Body of pancreas (tissue), 4 donors: ENCODE results near the gene MINK1. TPM values are rescaled to one million over a fixed set of nuclear protein-coding genes. Genes with fewer than 3 reads are reported as not detected.

Source experiments
- ATAC-seq: fragments of 150-250 bp; one replicate; pipeline ENCODE4 v1.9.1; 2016
- DNase-seq, 4 donors: peaks; one replicate each; pipeline ENCODE4 v3.0.0-alpha.2; 2019
- H3K27ac ChIP-seq, 4 donors: fragments of 200-600 bp; sonication (generic); 1 replicate in 3 of 4; 2 replicates in 1 of 4; pipeline versions ENCODE4 v1.5.1 to v1.6.1; 2016 to 2019; ENCODE audit warnings: mild to moderate bottlenecking in 1 of 4, mixed read lengths in 1 of 4, moderate library complexity in 1 of 4
- H3K27me3 ChIP-seq, 2 donors: fragments of 200-600 bp; sonication (generic); one replicate each; pipeline ENCODE4 v1.6.0; 2016; ENCODE audit warnings: mild to moderate bottlenecking in 1 of 2
- H3K36me3 ChIP-seq, 2 donors: fragments of 200-600 bp; sonication (generic); replicated peaks in 1 of 2; 2 replicates each; pipeline ENCODE4 v1.5.1; 2016; ENCODE audit warnings: low read depth in 2 of 2; ENCODE audit not compliant: insufficient read depth in 1 of 2
- H3K4me1 ChIP-seq: fragments of 200-600 bp; sonication (generic); one replicate; pipeline ENCODE4 v1.6.0; 2016
- H3K4me3 ChIP-seq, 2 donors: fragments of 200-600 bp; sonication (generic); 1 replicate in 1 of 2; 2 replicates in 1 of 2; pipeline ENCODE4 v1.5.1; 2016 to 2019
- H3K9me3 ChIP-seq, 3 donors: fragments of 200-600 bp; sonication (generic); 1 replicate in 2 of 3; 2 replicates in 1 of 3; pipeline ENCODE4 v1.5.1; 2016
- POLR2A ChIP-seq, 3 donors: fragments of 450-650 bp; IDR thresholded peaks; one replicate each; pipeline ENCODE4 v1.6.1; 2016; ENCODE audit warnings: antibody characterized with exemption in 3 of 3, mild to moderate bottlenecking in 2 of 3
- WGBS, 2 donors: methylation state at CpG; one replicate each; pipeline ENCODE4 v1.1.5; 2017; 5-methylcytosine and 5-hydroxymethylcytosine counted together
- intact Hi-C: fragments of 100-400 bp; cut with DNase I; formaldehyde crosslinking; loops from one replicate; pipeline ENCODE4 v1.15.1; 2023
- total RNA-seq, 2 donors: library from RNA; depleted of rRNA; stranded (reverse); fragments of >200 nt; gene quantifications; one replicate each; pipeline ENCODE4 v1.1.0, GENCODE V29; 2016
- TF ChIP-seq, protein P1 (sequence below), 7 experiments: fragments of 450-650 bp in 4 of 7; fragments of 200-600 bp in 3 of 7; sonication (generic) in 3 of 7; IDR thresholded peaks; one replicate each; pipeline ENCODE4 v1.5.1; 2016 to 2019; ENCODE audit warnings: antibody characterized with exemption in 7 of 7

MINK1 gene
- total RNA-seq, 2 donors from 2014 or later: 32.7 to 66.6 TPM

DNA sequence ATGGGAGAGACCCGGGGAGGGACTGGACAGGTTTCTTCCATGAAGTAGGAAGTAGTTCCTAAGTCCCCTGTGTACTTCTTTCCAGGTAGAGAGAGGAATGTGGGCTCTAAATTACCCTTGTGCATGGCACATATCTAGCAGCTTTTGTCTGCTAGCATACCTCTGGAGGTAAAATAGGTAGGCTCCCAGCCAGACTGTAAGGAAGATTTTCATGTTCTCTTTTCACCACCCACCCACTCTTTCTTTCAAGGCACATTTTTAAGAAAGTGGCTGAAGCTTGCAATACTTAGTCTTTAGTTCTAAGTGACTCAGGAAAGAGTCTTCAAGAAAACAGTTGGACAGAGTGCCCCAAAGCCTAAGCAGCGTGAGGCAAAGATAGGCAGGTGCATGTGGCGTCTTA, 9.2 kb downstream of the MINK1 start:
- peaks cover 14% of the 10 kb centered on the region for H3K4me1 ChIP-seq
- TF ChIP-seq, protein P1, sequence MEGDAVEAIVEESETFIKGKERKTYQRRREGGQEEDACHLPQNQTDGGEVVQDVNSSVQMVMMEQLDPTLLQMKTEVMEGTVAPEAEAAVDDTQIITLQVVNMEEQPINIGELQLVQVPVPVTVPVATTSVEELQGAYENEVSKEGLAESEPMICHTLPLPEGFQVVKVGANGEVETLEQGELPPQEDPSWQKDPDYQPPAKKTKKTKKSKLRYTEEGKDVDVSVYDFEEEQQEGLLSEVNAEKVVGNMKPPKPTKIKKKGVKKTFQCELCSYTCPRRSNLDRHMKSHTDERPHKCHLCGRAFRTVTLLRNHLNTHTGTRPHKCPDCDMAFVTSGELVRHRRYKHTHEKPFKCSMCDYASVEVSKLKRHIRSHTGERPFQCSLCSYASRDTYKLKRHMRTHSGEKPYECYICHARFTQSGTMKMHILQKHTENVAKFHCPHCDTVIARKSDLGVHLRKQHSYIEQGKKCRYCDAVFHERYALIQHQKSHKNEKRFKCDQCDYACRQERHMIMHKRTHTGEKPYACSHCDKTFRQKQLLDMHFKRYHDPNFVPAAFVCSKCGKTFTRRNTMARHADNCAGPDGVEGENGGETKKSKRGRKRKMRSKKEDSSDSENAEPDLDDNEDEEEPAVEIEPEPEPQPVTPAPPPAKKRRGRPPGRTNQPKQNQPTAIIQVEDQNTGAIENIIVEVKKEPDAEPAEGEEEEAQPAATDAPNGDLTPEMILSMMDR (IDR thresholded peaks at IDR 0.05): no peak
- no peak for TF ChIP-seq POLR2A (IDR thresholded peaks at IDR 0.05)
- WGBS, 2 donors: 97 to 100% methylated on average over 3 of the region's 3 CpGs
- H3K4me3 ChIP-seq: no peak overlapping the region
- intact Hi-C loops: no loop called here
- DNase-seq (no peak), ATAC-seq (no peak)
- no peaks in the 10 kb centered on the region for H3K36me3 ChIP-seq
- no peaks in the 10 kb centered on the region for H3K9me3 ChIP-seq
- no peaks in the 10 kb centered on the region for H3K27me3 ChIP-seq
- H3K27ac ChIP-seq: no peak overlapping the region

DNA sequence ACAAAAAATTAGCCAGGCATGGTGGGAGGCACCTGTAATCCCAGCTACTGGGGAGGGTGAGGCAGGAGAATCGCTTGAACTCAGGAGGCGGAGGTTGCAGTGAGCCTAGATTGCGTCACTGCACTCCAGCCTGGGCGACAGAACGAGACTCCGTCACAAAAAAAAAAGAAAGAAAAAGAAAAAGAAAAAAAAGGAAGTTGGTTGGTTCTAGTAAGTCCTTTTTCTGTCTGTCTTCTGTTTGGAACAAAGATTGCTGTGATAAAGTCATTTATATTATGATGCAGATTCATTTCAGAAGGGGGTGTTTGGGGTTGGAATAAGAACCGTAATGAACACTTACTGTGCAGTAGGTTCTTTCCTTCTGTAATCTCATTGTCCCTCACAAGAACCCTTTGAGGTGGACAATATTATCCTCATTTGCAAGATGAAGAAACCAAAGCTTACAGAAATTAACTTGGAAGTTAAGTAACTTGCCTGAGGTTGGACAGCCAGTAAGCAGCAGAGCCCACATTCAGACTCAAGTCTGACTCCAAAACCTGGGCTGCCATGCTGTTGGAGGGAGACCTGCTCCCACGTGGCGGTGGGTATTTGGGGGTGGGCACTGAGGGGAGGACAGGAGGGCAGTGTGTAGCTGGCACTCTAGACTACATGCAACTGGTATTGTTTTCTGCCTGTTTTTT, 10.3 kb downstream of the MINK1 start:
- Histone ChIP-seq H3K36me3 (no peaks in the 10 kb centered on the region), H3K4me3 (no peak overlapping the region), H3K27ac (peak overlapping the region in 1 of 4 donors; percentile 24), H3K27me3 (no peaks in the 10 kb centered on the region), H3K9me3 (no peaks in the 10 kb centered on the region), H3K4me1 (peaks cover 9% of the 10 kb centered on the region)
- 60 to 85% methylated on average over 9 of the region's 9 CpGs for WGBS, 2 donors
- intact Hi-C loops: no loop called here
- ATAC-seq (no peak), DNase-seq (no peak)
- TF ChIP-seq, protein P1 (IDR thresholded peaks at IDR 0.05): no peak
- no peak for TF ChIP-seq POLR2A (IDR thresholded peaks at IDR 0.05)

DNA sequence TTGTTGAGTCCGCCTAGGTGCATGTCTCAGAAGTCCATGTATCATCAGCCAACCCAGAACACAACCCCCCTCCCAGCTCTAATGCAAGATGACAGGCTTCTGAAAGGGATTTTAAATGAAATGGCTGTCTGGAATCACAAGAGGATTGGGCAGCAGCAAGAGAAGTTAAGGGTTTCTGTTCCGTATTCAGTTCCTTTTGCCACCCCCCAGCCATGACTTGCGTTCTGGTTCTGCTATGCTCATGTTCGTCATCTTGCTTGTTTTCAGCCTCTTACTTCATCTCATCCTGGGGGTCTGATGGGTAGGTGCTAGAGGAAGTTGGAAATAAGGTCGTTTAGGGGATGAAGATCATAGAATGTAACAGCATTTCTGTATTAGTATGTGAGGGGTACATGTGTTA, 12.0 kb downstream of the MINK1 start:
- WGBS, 2 donors: 69 to 86% methylated on average over 5 of the region's 5 CpGs
- Histone ChIP-seq H3K4me3 (no peak overlapping the region), H3K4me1 (peaks cover 8% of the 10 kb centered on the region), H3K36me3 (no peaks in the 10 kb centered on the region), H3K27me3 (no peaks in the 10 kb centered on the region), H3K9me3 (no peaks in the 10 kb centered on the region), H3K27ac (peak overlapping the region in 1 of 4 donors; percentile 38)
- DNase-seq: peak in 1 of 4 donors; percentile 56
- no peak for TF ChIP-seq POLR2A (IDR thresholded peaks at IDR 0.05)
- TF ChIP-seq, protein P1 (IDR thresholded peaks at IDR 0.05): no peak
- no peak for ATAC-seq
- intact Hi-C loops: no loop called here

DNA sequence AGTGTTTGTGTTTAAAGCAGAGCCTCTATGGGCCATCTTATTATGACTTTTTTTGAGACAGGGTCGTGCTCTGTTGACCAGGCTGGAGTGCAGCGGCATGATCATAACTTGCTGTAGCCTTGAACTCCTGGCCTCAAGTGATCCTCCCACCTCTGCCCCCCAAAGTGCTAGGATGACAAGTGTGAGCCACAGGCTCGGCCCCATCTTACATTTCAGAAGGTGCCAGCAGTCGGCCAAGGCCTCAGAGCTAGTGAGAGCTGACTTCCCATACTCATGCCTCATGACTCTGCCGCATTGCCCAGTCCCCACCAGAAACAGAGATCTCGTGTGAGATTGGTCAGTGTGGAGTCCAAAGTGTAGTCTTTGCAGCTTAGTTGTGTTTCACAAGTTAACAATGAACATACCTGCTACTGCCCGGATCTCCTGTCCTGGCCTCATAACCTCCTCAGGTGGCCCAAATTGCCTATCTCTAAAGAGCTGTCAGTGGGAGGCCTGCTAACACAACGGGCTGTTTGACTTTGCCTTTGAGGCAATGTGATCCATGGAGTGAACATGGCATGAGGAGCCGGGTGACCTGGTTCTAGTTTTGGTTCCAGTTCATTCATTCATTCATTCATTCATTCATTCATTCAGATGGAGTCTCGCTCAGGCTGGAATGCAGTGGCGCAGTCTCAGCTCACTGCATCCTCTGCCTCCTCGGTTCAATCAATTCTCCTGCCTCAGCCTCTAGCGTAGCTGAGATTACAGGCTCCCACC, 13.7 kb downstream of the MINK1 start:
- DNase-seq (no peak), ATAC-seq (no peak)
- TF ChIP-seq, protein P1 (IDR thresholded peaks at IDR 0.05): no peak
- no peak for TF ChIP-seq POLR2A (IDR thresholded peaks at IDR 0.05)
- no peaks in the 10 kb centered on the region for H3K27me3 ChIP-seq
- H3K36me3 ChIP-seq: no peaks in the 10 kb centered on the region
- no peak overlapping the region for H3K4me3 ChIP-seq
- H3K4me1 ChIP-seq: peaks cover 8% of the 10 kb centered on the region
- 77 to 82% methylated on average over 11 to 13 of the region's 13 CpGs for WGBS, 2 donors
- H3K9me3 ChIP-seq: no peaks in the 10 kb centered on the region
- no peak overlapping the region for H3K27ac ChIP-seq
- intact Hi-C loops: no loop called here
